GM18526 (cell line): ENCODE data around the gene CHEK2.

ENCODE experiments used
- POLR2A ChIP-seq: IDR thresholded peaks from 3 replicates; pipeline ENCODE4 v1.6.1; 2011; ENCODE audit not compliant: insufficient read length; ENCODE audit errors: extremely low read depth

The CHEK2 gene

DNA sequence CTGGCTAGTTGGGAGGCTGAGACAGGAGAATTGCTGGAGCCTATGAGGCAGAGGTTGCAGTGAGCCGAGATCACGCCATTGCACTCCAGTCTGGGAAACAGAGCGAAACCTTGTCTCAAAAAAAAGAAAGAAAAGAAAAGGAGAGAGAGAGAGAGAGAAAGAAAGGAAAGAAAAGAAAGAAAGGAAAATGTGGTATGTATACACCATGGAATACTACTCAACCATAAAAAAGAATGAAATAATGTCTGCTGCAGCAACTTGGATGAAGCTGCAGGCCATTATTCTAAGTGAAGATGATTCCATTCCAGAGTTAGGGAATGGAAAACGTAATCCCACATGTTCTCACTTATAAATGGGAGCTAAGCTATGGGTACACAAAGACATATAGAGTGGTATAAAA lies 92.8 kb downstream of the CHEK2 start:
- no peak for TF ChIP-seq POLR2A

DNA sequence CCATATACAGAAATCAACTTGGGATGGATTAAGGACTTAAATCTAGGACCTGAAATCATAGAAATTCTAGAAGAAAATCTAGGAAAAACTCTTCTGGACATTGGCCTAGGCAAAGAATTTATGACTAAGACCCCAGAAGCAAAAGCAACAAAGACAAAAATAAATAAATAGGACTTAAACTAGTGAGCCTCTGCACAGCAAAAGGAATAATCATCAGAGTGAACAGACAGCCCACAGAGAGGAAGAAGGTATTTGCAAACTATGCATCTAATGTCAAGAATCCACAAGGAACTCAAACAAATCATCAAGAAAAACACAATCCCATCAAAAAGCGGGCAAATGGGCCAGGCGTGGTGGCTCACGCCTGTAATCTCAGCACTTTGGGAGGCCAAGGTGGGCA lies 94.4 kb downstream of the CHEK2 start:
- TF ChIP-seq POLR2A, result no peak

DNA sequence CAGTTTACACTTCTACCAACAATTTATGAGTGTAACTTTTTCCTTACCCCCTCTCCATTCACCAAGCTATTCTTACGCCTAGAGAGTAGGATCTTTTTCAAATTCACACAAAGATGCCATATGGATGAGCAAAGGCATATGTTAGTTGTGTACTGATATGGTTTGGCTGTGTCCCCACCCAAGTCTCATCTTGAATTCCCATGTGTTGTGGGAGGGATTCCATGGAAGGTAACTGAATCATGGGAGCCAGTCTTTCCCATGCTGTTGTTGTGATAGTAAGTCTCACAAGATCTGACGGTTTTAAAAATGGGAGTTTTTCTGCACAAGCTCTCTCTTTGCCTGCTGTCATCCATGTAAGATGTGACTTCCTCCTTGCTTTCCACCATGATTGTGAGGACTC lies 102.3 kb downstream of the CHEK2 start:
- TF ChIP-seq POLR2A, result no peak
